HG03575 (cell line): Measurements from ENCODE around the gene HIRIP3.
"Not testable (repeated sequence)": the region's sequence is repeated elsewhere in the genome, so short reads cannot be mapped to it uniquely, and the experiment has no call there.

Experiments
- ATAC-seq: cut with Tn5 transposase; IDR thresholded peaks from one replicate; pipeline ENCODE4 v1.9.1; 2021; ENCODE audit not compliant: unreplicated experiment, insufficient number of reproducible peaks, low FRiP score; ENCODE audit errors: extremely low read depth

HIRIP3 gene

DNA sequence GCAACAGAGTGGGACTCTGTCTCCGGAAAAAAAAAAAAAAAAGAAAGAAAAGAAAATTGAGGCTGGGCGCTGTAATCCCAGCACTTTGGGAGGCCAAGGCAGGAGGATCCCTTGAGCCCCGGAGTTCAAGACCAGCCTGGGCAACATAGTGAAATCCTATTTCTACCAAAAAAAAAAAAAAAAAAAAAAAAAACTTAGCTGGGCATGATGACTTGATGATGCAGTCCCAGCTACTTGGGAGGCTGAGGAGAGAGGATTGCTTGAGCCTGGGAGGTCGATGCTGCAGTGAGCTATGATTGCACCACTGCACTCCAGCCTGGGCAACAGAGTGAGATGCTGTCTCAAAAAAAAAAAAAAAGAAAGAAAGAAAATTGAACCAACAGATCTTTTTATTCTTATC is 22.5 kb upstream of the HIRIP3 start:
- ATAC-seq = not testable (repeated sequence)

DNA sequence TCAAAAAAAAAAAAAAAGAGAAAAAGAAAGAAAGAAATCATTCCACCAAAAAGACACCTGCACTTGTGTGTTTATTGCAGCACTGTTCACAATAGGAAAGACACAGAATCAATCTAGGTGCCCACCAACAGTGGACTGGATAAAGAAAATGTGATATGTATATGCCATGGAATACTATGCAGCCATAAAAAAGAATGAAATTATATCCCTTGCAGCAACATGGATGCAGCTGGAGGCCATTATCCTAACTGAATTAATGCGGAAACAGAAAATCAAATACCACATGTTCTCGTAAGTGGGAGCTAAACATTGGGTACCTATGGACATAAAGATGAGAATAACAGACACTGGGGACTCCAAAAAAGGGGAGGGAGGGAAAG is 21.9 kb upstream of the HIRIP3 start:
- ATAC-seq = no peak

DNA sequence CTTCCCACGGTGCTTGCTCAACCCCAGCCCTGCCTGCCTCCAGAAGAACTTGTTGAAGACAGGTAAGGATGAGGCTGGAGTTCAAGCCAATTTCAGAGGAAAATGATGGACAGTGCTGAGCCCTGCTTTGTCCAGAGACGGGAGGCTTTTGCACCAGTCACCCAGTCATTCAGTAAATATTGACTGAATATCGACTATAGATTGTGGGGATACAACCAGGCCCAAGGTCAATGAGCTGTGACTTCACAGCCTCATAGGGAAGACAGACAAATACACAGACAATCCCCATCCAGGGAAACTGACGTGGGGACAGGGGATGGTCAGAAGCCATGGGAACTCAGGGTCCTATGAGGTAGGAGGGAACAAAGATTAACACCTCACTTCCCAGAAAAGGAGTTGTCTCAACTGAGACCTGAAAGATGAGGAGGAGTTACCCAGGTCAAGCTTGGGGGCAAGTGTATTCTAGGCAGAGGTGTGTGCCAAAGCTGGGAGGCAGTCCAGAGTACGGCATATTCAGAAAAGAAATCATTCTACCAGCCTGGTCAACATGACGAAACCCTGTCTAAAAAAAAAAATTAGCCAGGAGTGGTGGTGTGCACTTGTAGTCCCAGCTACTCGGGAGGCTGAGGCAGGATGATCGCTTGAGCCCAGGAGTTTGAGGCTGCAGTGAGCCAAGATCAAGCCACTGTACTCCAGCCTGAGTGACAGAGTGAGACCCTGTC is 21.3 kb upstream of the HIRIP3 start:
- ATAC-seq = no peak

DNA sequence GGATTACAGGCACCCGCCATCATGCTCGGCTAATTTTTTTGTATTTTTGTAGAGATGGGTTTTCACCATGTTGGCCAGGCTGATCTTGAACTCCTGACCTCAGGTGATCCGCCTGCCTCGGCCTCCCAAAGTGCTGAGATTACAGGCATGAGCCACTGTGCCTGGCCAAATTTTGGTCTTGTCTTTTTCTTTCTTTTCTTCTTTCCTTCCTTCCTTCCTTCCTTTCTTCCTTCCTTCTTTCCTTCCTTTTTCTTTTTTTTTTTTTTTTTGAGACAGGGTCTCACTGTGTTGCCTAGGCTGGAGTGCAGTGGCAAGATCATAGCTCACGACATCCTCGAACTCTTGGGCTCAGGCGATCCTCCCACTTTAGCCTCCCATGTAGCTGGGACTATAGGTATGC is 20.0 kb upstream of the HIRIP3 start:
- not testable (repeated sequence) for ATAC-seq

DNA sequence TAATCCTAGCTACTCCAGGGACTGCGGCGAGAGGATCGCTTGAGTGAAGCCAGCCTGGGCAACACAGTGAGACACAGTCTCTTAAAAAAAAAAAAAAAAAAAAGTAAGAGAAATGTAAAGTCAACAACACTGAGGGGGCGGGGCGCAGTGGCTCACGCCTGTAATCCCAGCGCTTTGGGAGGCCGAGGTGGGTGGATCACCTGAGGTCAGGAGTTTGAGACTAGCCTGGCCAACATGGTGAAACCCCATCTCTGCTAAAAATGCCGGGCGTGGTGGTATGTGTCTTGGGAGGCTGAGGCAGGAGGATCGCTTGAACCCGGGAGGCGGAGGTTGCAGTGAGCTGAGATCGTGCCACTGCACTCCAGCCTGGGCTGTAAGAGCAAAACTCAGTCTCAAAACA is 17.2 kb upstream of the HIRIP3 start:
- not testable (repeated sequence) for ATAC-seq

DNA sequence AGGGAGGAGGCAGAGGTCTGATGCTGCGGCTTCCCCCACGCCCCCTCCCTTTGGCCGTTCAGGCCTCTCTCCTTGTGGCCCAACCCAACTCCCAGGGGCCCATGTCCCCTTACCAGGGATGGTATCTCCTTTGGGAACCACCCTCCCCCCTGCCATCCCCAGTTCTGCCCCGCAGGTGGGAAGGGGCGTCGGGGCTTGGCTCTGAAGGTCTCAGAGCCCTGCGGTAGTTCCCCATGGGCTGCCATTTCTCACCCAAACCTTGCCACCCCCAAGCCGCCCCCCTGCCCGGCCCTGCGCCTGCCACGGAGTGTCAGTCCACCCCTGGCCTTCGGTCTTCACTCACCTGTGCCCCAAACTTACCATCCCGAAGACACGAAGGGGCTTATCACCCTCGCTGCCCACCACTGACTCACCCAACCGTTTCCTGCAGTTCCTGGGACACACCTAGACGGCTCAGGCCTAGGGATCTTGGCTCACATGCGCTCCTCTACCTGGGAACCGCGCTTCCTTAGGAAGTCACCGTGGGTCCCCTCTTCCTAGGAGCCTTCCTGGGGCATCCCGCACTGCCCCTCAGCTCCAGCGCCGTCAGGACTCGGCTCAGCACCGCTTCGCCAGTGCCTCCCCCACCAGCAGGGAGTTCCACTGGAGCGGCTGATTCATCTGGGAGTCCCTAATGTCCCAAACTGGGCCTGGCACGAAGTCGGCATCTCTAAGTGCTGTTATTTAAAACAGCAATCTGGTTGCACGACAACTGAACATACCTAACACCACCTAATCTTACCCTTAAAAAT is 16.5 kb upstream of the HIRIP3 start:
- no peak for ATAC-seq

DNA sequence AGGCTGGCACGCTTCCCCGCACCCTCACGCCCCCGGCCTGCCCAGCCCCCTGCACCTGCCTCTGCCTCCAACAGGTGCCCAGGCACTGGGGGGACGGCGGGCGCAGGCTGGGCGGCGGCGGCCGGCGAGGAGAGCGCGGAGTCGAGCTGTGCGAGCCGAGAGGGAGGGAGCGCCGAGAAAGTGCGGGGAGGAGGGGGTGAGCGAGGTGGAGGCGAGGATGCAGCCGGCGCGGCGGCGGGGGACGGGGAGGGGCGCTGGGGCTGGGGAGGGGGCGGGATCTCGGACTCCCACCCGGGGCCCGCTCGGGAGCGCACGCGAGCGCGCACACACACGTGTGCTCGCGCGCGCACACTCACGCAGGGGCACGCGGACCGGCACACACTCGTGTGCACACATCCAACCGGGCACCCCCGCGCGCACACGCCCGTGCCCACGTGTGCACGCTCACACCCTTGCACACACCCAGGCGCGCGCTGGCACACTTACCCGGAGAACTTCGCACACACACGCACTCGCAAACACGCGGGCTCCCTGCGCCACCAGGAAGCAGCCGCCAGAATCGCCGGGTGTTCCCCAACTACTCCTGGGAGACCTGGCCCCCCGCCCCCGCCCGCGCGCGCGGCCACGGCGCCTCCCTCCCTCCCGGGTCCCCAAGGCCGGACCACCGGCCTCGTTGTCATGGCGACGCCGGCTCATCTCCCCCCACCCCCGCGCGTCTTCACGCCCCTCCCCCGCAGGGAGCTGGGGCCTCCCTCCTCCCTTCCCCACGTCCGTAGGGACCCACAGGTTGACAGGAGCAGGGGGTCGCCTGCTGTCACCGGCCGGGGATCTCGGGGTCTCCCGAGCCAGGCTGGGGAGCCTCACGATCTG is 15.7 kb upstream of the HIRIP3 start, which contains the start of gene DOC2A:
Gene DOC2A (minus strand): TSS at position 184 of the 870 bp plus-strand sequence. CDS start 805 bp downstream, outside the sequence.
- no peak for ATAC-seq

DNA sequence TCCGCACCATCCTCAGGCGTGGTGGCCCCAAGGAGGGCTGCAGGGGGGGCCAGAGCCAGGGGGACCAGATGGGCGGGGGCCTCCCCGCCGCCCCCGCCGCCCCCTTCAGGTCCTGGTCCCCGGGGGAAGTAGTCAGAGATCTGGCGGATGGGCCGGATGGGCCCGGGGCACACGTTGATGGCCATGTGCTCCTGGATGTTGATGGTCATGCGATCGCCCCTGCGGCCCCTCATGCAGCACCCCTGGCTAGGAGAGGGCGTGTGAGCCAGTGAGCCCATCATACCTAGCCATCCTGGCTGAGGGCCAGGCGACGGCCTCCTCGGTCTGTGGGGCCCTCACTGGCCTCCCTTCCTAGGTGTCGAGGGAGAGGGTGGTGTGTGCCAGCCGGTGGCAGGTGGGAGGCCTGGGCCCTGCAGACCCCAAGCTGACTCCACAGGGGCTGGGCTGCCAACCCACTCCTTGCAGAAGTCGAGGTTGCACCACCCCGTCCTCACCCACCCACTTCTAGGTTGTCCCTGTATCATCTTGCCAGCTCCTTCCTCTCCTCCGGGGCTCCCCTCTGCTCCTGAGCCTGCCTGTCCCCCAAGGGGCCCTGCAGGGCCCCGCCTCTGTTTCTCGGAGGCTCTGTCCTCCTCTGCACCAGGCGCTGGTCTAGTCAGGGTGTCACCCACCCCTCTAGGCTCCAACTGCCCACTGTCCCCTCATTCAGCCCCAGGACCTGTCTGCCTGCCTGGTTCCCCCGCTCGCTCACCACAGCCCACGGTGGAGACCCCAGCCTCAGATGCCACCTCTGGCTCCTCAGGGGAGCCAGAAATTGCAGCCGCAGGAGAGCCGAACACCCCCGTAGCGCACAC is 14.8 kb upstream of the HIRIP3 start:
- ATAC-seq = no peak

DNA sequence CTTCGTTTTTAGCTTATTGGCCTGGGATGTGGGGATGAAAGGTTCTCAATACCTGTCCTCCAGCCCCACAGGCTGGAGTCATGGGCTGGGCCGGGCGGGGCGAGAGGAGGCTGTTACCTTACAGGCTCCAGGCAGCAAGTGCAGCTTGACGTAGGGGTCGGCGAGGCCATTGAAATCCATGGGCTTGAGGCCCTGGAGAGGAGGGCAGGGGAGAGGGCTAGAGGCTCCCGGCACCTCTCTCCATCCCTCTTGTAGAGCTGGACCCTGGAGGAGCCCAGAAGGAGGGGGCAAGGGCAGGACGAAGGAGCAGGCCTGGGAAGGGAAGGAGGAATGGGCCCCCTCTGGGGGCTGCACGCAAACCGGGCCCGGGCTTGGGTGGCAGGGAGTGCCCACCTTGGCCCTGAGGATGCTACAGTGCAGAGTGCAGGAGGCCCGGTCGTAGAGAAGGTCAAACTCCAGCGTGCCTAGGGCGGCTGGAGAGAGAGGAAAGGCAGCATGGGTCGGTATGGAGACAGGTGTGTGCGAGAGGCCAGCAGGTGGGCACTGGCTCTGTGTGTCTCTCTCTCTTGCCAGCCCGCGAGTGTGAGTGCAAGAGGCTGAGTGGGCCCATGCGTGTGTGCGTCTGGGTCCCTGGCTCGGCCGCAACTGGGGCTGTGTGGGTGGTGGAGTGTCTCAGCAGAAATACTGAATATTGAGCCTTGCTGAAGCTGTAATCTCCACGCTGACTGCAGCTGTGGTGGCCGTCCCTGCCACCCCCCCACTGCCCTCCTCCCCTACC is 13.9 kb upstream of the HIRIP3 start:
- ATAC-seq = no peak

DNA sequence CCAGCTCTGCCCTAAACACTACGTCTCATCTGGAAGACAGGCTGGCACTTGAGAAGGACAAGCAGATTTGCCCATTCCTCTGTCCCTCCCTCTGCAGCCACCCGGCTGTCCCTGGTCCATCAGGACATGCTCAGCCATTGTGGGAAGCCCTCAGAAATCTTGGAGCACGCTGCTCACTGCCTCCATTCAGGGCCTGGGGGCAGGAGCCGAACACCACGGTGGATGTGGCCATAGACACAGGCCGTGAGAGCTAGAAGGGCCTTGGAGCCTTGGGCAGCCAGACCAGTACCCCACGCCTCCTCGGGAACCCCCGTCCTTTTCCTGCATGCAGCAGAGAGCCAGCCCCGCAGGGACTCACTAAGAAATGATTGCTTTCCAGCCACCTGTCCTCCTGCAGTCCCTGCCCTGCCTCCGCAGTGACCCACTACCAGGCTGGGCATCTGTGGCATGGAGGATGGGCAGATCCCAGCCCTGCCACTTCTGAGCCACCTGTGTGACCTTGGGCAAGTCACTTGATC is 12.0 kb upstream of the HIRIP3 start:
- ATAC-seq = no peak

DNA sequence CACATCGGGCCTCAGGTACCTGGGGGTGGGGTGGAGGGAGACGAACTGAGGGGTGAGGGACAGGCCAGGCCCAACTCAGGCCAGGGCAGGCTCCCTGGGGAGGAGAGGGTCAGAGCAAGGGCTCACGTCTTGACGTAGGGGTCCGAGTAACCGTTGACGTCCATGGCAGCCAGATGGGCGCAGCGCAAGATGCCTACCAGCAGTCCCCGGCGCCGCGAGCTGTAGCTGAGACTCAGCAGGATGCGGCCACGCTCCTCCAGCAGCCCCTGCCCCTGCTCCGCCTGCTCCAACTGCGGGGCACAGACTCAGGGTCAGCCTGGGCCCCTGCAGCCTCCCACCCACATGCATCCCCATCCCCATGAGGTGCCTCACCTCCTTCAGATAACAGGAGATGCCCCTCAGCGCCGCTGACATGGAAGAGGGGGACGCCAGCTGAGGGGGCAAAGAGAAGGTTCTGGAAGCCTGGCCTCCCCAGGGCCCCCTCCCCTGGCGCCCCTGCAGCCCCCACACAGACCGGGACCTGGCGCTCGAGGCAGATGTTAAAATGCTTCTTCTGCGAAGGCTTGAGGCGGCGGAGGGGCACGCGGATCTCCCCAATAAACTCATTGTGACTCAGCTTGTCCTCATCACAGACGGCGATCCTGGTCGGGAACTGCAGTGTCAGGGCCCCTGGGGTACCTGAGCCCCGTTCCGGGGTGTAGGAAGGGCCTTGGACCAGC is 11.4 kb upstream of the HIRIP3 start:
- ATAC-seq = no peak

DNA sequence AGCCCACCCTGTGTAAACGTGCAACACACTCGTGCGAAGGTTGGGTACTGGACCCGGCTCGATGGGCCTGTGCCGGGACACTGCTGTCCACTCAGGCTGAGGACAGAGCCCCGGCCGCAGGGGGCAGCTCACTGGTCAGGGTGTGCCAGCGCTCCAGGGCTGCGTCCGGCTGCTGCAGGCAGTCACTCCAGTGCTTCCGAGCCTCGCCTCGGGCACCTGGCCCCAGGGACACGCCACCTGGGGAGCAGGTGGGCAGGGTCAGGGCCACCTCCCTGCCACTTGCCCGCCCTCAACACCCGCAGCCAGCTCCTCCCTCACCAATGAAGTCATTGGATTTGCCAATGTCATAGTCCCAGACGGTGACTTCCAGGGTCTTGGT is 10.7 kb upstream of the HIRIP3 start:
- no peak for ATAC-seq

DNA sequence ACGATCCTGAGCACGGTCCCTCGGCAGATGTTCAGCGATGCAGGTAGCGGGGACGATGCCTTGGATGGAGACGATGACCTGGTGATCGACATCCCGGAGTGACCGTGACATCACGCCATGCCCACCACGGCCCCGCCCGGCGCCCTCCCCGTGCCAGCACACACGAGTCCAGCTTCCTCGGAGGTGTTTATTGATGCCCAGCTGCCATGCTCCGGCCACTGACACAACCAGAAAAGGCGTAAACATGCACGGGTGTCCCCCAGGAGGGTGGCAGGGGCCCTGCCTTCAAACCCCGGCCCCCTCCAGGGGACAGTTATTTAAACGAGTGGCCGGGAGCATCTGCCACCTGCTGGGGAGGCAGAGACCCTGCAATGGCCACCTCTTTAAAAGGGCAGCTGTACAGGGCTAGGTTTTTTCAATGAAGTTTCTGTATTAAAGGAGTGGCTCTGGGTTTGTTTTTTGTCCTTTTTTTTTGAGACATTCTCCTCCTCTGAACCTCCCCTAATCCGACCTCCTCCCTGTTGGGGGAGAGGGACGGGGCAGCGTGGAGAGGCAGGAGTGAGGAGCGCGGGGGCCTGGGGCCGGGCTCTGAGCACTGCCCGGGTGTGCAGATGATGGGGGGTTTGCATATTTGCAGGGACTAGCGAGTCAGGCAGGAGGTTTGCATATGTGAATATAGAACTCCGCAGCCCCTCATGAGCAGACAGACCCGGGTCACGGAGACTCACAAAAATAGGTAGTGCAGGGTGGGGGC is 10.1 kb upstream of the HIRIP3 start:
- ATAC-seq = no peak

DNA sequence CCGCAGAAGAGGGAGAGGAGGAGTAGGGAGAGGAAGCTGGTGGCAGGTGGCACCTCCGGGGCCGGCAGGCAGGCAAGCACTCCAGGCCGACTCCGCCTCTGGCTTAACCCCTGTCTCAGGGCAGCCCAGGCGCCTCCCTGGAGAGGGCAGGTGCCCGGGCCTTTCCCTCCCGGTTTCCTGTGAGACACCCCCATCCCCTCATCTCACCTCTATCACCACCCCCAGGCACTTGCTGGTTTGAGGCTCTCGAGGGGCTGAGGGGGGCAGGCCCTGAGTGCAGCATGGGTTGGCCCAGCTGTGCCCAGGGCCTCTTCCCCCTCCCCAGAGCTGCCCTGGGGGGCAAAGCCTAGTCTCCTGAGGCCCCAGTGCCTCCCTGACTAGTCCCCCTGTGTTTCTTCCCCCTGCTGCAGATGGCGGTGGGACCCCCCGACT is 9.4 kb upstream of the HIRIP3 start:
- ATAC-seq = no peak

DNA sequence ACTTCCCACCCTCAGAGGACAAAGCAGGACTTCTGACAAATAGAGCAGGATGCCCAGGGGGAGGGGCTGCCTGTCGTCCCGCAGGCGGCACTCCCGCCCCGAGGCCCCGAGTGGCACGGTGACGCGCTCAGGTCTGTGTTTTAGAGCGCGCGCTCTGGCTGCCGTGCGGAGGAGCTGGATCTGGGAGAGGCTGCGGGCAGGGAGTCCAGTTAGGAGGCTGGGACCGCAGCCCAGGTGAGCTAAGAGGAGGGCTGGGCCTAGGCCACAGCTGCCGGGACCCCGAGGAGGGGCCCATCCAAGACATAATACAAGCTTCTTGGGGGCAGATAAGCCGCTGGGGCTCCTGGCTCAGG is 9.0 kb upstream of the HIRIP3 start:
- no peak for ATAC-seq

DNA sequence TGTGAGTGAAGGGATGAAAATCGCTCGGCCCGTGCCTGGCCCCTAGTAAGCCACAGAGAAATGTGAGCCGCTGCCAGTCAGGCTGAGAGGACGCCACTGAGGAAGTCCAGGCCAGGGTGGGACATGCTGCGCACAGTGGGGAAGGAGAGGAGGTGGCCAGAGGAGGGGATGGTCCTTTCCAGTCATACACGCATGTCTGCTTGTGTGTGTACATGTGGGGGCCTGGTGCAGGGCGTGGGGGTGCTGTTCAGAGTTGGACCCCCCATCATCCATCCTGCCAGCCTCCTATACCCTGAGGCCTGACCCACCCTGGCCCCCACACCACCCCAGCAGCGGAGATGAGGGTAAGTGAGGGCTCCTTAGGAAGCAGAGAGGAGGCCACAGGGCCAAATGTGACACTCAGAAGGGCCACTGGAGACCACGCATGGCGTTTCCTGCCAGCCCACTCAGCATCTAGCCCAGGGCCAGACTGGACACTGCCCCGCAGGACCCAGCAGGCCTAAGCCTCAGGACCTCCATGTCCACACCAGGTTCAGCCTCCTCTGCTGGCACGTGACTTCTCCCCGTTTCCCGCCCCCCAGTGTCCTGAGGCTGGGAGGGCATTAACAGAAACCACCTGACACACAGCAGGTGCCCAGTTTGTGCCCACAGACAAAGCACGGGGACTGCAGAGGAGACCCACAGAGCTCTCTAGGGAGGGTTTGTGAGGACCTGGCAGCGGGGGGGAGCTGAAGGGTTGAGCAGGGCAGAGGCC is 8.4 kb upstream of the HIRIP3 start:
- ATAC-seq = no peak
